GM12878 (cell line): ENCODE results near the gene MRPL2. TPM values are rescaled to one million over a fixed set of nuclear protein-coding genes. Genes with fewer than 3 reads are reported as not detected.

Source experiments
- ATAC-seq: fragments of 200-7000 bp; cut with Tn5 transposase; 3 replicates; pipeline ENCODE4 v1.9.1; 2020; ENCODE audit warnings: mild to moderate bottlenecking, moderate library complexity
- BruUV-seq: library from RNA; stranded (reverse); fragments of 400-500 nt; replicated peaks from 2 replicates; lab custom pipeline; 2021; lab: Mats Ljungman, UMichigan
- CTCF ChIA-PET: fragments of 300-600 bp; sonication (Branson Sonifier 250); formaldehyde crosslinking; extraction: SDS; loops from one replicate; lab custom pipeline; 2021; ENCODE audit warnings: inconsistent platforms; lab: Yijun Ruan, JAX
- POLR2A ChIA-PET: fragments of 350-600 bp; formaldehyde crosslinking; extraction: SDS; loops from one replicate; lab custom pipeline; 2021; ENCODE audit warnings: inconsistent platforms; lab: Charles Lee
- RAD21 ChIA-PET: fragments of 300-600 bp; sonication (Branson Sonifier 250); formaldehyde crosslinking; loops from one replicate; lab custom pipeline; 2023; ENCODE audit warnings: antibody characterized with exemption; ENCODE audit not compliant: unreplicated experiment; lab: Charles Lee
- SMC1A ChIA-PET: fragments of 300-600 bp; sonication (Branson Sonifier 250); formaldehyde crosslinking; loops from one replicate; lab custom pipeline; 2023; ENCODE audit not compliant: unreplicated experiment, uncharacterized antibody; lab: Charles Lee
- DNase-seq: peaks from one replicate; pipeline ENCODE4 v3.0.0-alpha.2; 2011; ENCODE audit warnings: low read depth, low spot score
- FAIRE-seq: peaks from 3 replicates; lab custom pipeline; 2011; peaks lifted over from hg19 to GRCh38; lab: Jason Lieb, UNC
- H2AFZ ChIP-seq: 2 replicates; pipeline ENCODE4 v1.6.0; 2011; ENCODE audit warnings: low read depth, low read length, control low read depth; ENCODE audit not compliant: control insufficient read depth
- H3K27ac ChIP-seq: 2 replicates; pipeline ENCODE4 v1.5.1; 2011; ENCODE audit warnings: control low read depth; ENCODE audit not compliant: control insufficient read depth, insufficient read depth
- H3K27me3 ChIP-seq, 2 experiments: replicated peaks in 1 of 2; 2 replicates each; pipeline versions ENCODE4 v1.6.0 to v1.6.1; 2011; ENCODE audit warnings: low read length in 1 of 2; ENCODE audit not compliant: control insufficient read depth in 2 of 2, insufficient read depth in 2 of 2
- H3K36me3 ChIP-seq, 2 experiments: 2 replicates each; pipeline ENCODE4 v1.5.1; 2011; ENCODE audit warnings: low read length in 1 of 2; ENCODE audit not compliant: control insufficient read depth in 2 of 2, insufficient read depth in 2 of 2
- H3K4me1 ChIP-seq: 2 replicates; pipeline ENCODE4 v1.6.1; 2011; ENCODE audit warnings: mild to moderate bottlenecking, low read length, moderate library complexity, mixed read lengths; ENCODE audit not compliant: control insufficient read depth, insufficient read depth
- H3K4me2 ChIP-seq: 2 replicates; pipeline ENCODE4 v1.6.0; 2011; ENCODE audit warnings: control low read depth; ENCODE audit not compliant: control insufficient read depth, insufficient read depth
- H3K4me3 ChIP-seq: fragments of 200-600 bp; sonication (generic); 2 replicates; pipeline ENCODE4 v1.5.1; 2016
- H3K79me2 ChIP-seq: 2 replicates; pipeline ENCODE4 v1.6.0; 2011; ENCODE audit warnings: low read length; ENCODE audit not compliant: control insufficient read depth, insufficient read depth
- H3K9ac ChIP-seq: 2 replicates; pipeline ENCODE4 v1.8.0; 2011; ENCODE audit warnings: low read length, control low read depth, mixed read lengths; ENCODE audit not compliant: control insufficient read depth, insufficient read depth
- H3K9me3 ChIP-seq: replicated peaks from 3 replicates; pipeline ENCODE4 v1.5.1; 2011; ENCODE audit warnings: mild to moderate bottlenecking, low read length; ENCODE audit not compliant: control insufficient read depth, insufficient read depth
- H4K20me1 ChIP-seq: 2 replicates; pipeline ENCODE4 v1.6.0; 2011; ENCODE audit not compliant: control insufficient read depth, insufficient read depth
- ASH2L ChIP-seq: fragments of 300-600, 200-600 bp; sonication (generic); IDR thresholded peaks from 2 replicates; pipeline ENCODE4 v1.6.1; 2017; ENCODE audit warnings: low read depth, mild to moderate bottlenecking, borderline replicate concordance
- ATF7 ChIP-seq: fragments of 450-650 bp; IDR thresholded peaks from 2 replicates; pipeline ENCODE4 v1.6.1; 2016; ENCODE audit warnings: low read depth, mild to moderate bottlenecking
- CHD1 ChIP-seq: IDR thresholded peaks from 2 replicates; pipeline ENCODE4 v1.6.1; 2012; ENCODE audit warnings: low read depth, low read length, improper control_type of control experiment
- CREM ChIP-seq: IDR thresholded peaks from 2 replicates; pipeline ENCODE4 v1.6.1; 2014; ENCODE audit warnings: antibody characterized with exemption, low read depth
- DPF2 ChIP-seq: fragments of 450-650 bp; IDR thresholded peaks from 2 replicates; pipeline ENCODE4 v1.6.1; 2017; ENCODE audit warnings: mild to moderate bottlenecking
- FOXK2 ChIP-seq: fragments of 450-650 bp; IDR thresholded peaks from 2 replicates; pipeline ENCODE4 v1.6.1; 2017; ENCODE audit warnings: mild to moderate bottlenecking, moderate library complexity
- GABPA ChIP-seq: IDR thresholded peaks from 2 replicates; pipeline ENCODE4 v1.6.1; 2014; ENCODE audit warnings: antibody characterized with exemption, low read depth, mild to moderate bottlenecking, inconsistent platforms
- HCFC1 ChIP-seq: fragments of 150-350 bp; IDR thresholded peaks from 2 replicates; pipeline ENCODE4 v1.6.1; 2014; ENCODE audit warnings: low read length
- IRF4 ChIP-seq: IDR thresholded peaks from 2 replicates; pipeline ENCODE4 v1.6.1; 2011; ENCODE audit warnings: low read depth, low read length
- MXI1 ChIP-seq: fragments of 150-350 bp; IDR thresholded peaks from 2 replicates; pipeline ENCODE4 v1.6.1; 2011; ENCODE audit warnings: low read depth, mild to moderate bottlenecking, inconsistent platforms, low read length, improper control_type of control experiment
- MYB ChIP-seq: fragments of 150-350 bp; IDR thresholded peaks from 2 replicates; pipeline ENCODE4 v1.6.1; 2014; ENCODE audit warnings: mild to moderate bottlenecking, low read depth, low read length, borderline replicate concordance
- PAX8 ChIP-seq: fragments of 450-650 bp; IDR thresholded peaks from 2 replicates; pipeline ENCODE4 v1.6.1; 2017; ENCODE audit warnings: mild to moderate bottlenecking, moderate library complexity
- POLR2AphosphoS5 ChIP-seq: IDR thresholded peaks from 2 replicates; pipeline ENCODE4 v1.6.1; 2011; ENCODE audit warnings: mild to moderate bottlenecking, low read length, inconsistent platforms
- RB1 ChIP-seq: fragments of 450-650 bp; formaldehyde crosslinking; IDR thresholded peaks from 2 replicates; pipeline ENCODE4 v1.6.1; 2017; ENCODE audit warnings: mild to moderate bottlenecking, borderline replicate concordance
- RFX5 ChIP-seq: IDR thresholded peaks from 2 replicates; pipeline ENCODE4 v1.6.1; 2011; ENCODE audit warnings: low read depth, low read length, improper control_type of control experiment
- SUZ12 ChIP-seq: fragments of 200-600 bp; sonication (generic); IDR thresholded peaks from one replicate; pipeline ENCODE4 v1.6.1; 2018; ENCODE audit warnings: antibody characterized with exemption, mild to moderate bottlenecking; ENCODE audit not compliant: unreplicated experiment
- TBL1XR1 ChIP-seq: IDR thresholded peaks from 2 replicates; pipeline ENCODE4 v1.6.1; 2012; ENCODE audit warnings: low read depth, low read length, improper control_type of control experiment
- WRNIP1 ChIP-seq: IDR thresholded peaks from 2 replicates; pipeline ENCODE4 v1.6.1; 2011; ENCODE audit warnings: low read depth, low read length, improper control_type of control experiment, borderline replicate concordance
- YY1 ChIP-seq: IDR thresholded peaks from 2 replicates; pipeline ENCODE4 v1.6.1; 2011; ENCODE audit warnings: low read depth, mild to moderate bottlenecking, low read length
- WGBS: methylation state at CpG from one replicate; pipeline ENCODE4 v1.1.6; 2016; ENCODE audit warnings: low lambda C conversion rate; ENCODE audit not compliant: insufficient replicate concordance, insufficient coverage; ENCODE audit errors: missing lambda C conversion rate; 5-methylcytosine and 5-hydroxymethylcytosine counted together
- in situ Hi-C: fragments of 300-500 bp; cut with MboI; formaldehyde crosslinking; loops from 9 replicates; pipeline ENCODE4 v1.14.3; 2018; ENCODE audit warnings: mixed read lengths
- intact Hi-C: fragments of 100-400 bp; cut with micrococcal nuclease; formaldehyde crosslinking; loops from one replicate; pipeline ENCODE4 v1.14.2; 2022; ENCODE audit not compliant: unreplicated experiment
- polyA plus RNA-seq, 11 experiments: library from polyadenylated mRNA; depleted of rRNA in 4 of 11; unstranded in 6 of 11; stranded (reverse) in 5 of 11; fragments of >200 nt; fragmentation: Nextera tagmentation in 4 of 11; fragmentation: Illumina TruSeq in 1 of 11; extraction: Ambion mirVana in 4 of 11; extraction: Trizol in 1 of 11; gene quantifications; 1 replicate in 1 of 11; 2 replicates in 10 of 11; pipeline versions ENCODE4 v1.2.1 to v1.2.3, GENCODE V29; 2011 to 2016; ENCODE audit warnings: inconsistent platforms in 2 of 11, missing spikeins in 2 of 11, low read depth in 1 of 11
- total RNA-seq, 4 experiments: library from RNA; depleted of rRNA in 3 of 4; stranded (reverse); fragments of >200 nt in 3 of 4; fragmentation: Illumina TruSeq in 1 of 4; extraction: Trizol in 1 of 4; gene quantifications; 2 replicates each; pipeline versions ENCODE4 v1.2.1 to v1.2.3, GENCODE V29; 2013 to 2021
- TF ChIP-seq, protein P1 (sequence below): IDR thresholded peaks from 2 replicates; pipeline ENCODE4 v1.6.1; 2011; ENCODE audit warnings: borderline replicate concordance, low read depth, mild to moderate bottlenecking, moderate library complexity, mixed read lengths, low read length; ENCODE audit not compliant: insufficient read depth; ENCODE audit errors: extremely low read length
- TF ChIP-seq, protein P2 (sequence below): IDR thresholded peaks from 2 replicates; pipeline ENCODE4 v1.6.1; 2012; ENCODE audit warnings: low read depth, low read length, improper control_type of control experiment
- TF ChIP-seq, protein P3 (sequence below): fragments of 450-650 bp; IDR thresholded peaks from 2 replicates; pipeline ENCODE4 v1.6.1; 2017; ENCODE audit warnings: low read depth, mild to moderate bottlenecking, moderate library complexity

Gene MRPL2
- total and polyA plus RNA-seq, 10 of the 15 experiments (the other 5 are each of a cell fraction or from before 2014, with no cell fraction given) = 29.7 to 125 (median 50.2) TPM

DNA sequence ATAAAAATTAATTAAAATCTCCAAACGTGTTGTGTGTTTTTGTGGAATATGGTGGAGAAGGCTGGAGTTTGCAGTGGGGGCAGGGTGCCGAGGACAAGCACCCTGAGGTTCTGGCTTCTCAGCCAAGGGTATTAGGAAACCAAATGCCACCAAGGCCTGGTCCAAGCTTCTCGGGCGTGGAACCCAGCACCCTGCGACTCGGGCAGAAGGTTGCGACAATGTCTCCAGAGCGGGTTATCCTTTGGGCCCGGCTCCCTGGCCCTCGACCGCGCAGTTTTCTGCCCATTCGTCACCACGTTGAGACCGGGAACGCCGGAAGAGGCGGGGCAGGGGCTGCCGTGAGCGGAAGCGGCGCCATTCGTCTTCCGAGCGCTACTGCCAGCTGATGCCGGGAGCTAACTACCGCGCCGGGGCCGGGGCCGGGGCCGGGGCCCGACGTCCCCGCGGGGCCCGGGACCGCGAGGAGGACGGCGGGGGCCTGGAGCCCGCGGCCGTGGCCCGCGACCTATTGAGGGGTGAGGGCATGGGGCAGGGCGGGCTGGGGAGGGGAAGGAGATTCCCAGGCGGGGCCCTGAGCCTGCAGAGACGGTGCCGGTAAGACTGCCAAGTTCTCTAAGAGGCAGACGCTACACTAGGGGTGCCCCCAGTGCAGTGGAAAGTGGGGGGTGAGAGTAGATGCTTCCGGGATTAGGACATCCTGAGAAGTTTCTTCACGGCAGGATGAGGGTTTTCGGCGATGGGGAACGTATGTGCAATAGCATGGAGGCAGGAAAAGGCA lies 37.8 kb downstream of the MRPL2 start, which contains the start of gene RRP36:
Gene RRP36, plus strand, starts transcription at position 354 of the 778 bp plus-strand sequence. Its CDS starts 32 bp downstream, at position 386.
- DNase-seq = no peak
- FAIRE-seq = no peak
- TSS peak; percentile 56 for BruUV-seq
- WGBS = 1% methylated on average over 29 of the region's 56 CpGs
- H2AFZ ChIP-seq = peak within 1 kb of the TSS; percentile 70
- H3K4me3 ChIP-seq = peak within 1 kb of the TSS; percentile 100
- peak within 1 kb of the TSS; percentile 85 for H3K4me2 ChIP-seq
- ChIA-PET RAD21 (interaction anchor here (1.4 to 2.0 kb wide), 2 partner anchors 8 to 42 kb away, joined by 3 to 5 read pairs; partner anchors contain the start of genes KLHDC3, MEA1 and PEX6), CTCF (interaction anchor here (0.6 to 1.7 kb wide), 2 partner anchors 122 to 348 kb away, joined by 3 to 7 read pairs; no protein-coding TSS in a partner anchor), POLR2A (interaction anchor here (0.5 to 3.4 kb wide), 11 partner anchors 7 to 127 kb away, joined by 3 to 12 read pairs (median 4); partner anchors contain the start of genes CUL7, KLC4, KLHDC3 and MRPL2), SMC1A (interaction anchor here (1.0 to 2.0 kb wide), 3 partner anchors 9 to 119 kb away, joined by 3 to 5 read pairs (median 3); partner anchors contain the start of gene CUL7)
- H4K20me1 ChIP-seq = peaks cover 3% of the 10 kb centered on the region; the same call in 1 of the 2 replicates
- H3K9me3 ChIP-seq = no peaks in the 10 kb centered on the region
- peak; percentile 98 for ATAC-seq
- in situ Hi-C loops = no loop called here
- peaks cover 21% of the 10 kb centered on the region for H3K79me2 ChIP-seq
- peaks cover 14% of the 10 kb centered on the region for H3K4me1 ChIP-seq
- peak within 1 kb of the TSS; percentile 77 for H3K27ac ChIP-seq
- H3K27me3 ChIP-seq = no peaks in the 10 kb centered on the region
- intact Hi-C loops = no loop called here
- H3K36me3 ChIP-seq = peaks cover 4 to 15% of the 10 kb centered on the region in 2 experiments
- peak within 1 kb of the TSS; percentile 80 for H3K9ac ChIP-seq
- TF ChIP-seq MXI1 = peak; percentile 43; the same call in 1 of the 2 replicates
- TF ChIP-seq FOXK2 = no peak
- no peak; the same call in none of the 2 replicates for TF ChIP-seq HCFC1
- no peak for TF ChIP-seq TBL1XR1
- no peak for TF ChIP-seq CHD1
- TF ChIP-seq YY1 = peak; percentile 94
- peak; percentile 54; the same call in 1 of the 2 replicates for TF ChIP-seq CREM
- TF ChIP-seq RFX5 = no peak
- no peak for TF ChIP-seq IRF4
- TF ChIP-seq, protein P1, sequence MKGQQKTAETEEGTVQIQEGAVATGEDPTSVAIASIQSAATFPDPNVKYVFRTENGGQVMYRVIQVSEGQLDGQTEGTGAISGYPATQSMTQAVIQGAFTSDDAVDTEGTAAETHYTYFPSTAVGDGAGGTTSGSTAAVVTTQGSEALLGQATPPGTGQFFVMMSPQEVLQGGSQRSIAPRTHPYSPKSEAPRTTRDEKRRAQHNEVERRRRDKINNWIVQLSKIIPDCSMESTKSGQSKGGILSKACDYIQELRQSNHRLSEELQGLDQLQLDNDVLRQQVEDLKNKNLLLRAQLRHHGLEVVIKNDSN = no peak
- peak; percentile 88 for TF ChIP-seq GABPA
- no peak for TF ChIP-seq DPF2
- TF ChIP-seq ATF7 = no peak
- TF ChIP-seq, protein P2, sequence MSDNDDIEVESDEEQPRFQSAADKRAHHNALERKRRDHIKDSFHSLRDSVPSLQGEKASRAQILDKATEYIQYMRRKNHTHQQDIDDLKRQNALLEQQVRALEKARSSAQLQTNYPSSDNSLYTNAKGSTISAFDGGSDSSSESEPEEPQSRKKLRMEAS = no peak
- no peak for TF ChIP-seq MYB
- no peak for TF ChIP-seq WRNIP1
- TF ChIP-seq PAX8 = no peak
- no peak for TF ChIP-seq SUZ12
- no peak for TF ChIP-seq ASH2L
- TF ChIP-seq POLR2AphosphoS5 = peak; percentile 51; the same call in 1 of the 2 replicates
- no peak for TF ChIP-seq RB1
- TF ChIP-seq, protein P3, sequence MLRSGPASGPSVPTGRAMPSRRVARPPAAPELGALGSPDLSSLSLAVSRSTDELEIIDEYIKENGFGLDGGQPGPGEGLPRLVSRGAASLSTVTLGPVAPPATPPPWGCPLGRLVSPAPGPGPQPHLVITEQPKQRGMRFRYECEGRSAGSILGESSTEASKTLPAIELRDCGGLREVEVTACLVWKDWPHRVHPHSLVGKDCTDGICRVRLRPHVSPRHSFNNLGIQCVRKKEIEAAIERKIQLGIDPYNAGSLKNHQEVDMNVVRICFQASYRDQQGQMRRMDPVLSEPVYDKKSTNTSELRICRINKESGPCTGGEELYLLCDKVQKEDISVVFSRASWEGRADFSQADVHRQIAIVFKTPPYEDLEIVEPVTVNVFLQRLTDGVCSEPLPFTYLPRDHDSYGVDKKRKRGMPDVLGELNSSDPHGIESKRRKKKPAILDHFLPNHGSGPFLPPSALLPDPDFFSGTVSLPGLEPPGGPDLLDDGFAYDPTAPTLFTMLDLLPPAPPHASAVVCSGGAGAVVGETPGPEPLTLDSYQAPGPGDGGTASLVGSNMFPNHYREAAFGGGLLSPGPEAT = no peak
